Activated naive CD4-positive, alpha-beta T cell treated with anti-CD3 and anti-CD28 coated beads, Interleukin-2, amount 50 U/mL, for 24 hours (primary cell): Measurements from ENCODE around the gene DSTN.

ENCODE experiments used
- H3K27ac Mint-ChIP-seq: one replicate; pipeline ENCODE4 v1.8.0; 2021; ENCODE audit warnings: mild to moderate bottlenecking, mixed read lengths
- H3K27me3 Mint-ChIP-seq: one replicate; pipeline ENCODE4 v1.8.0; 2021; ENCODE audit warnings: mixed read lengths
- H3K36me3 Mint-ChIP-seq: one replicate; pipeline ENCODE4 v1.8.0; 2021; ENCODE audit warnings: mixed read lengths
- H3K4me1 Mint-ChIP-seq: one replicate; pipeline ENCODE4 v1.8.0; 2021; ENCODE audit warnings: mixed read lengths
- H3K4me3 Mint-ChIP-seq: one replicate; pipeline ENCODE4 v1.8.0; 2021; ENCODE audit warnings: mild to moderate bottlenecking, mixed read lengths
- H3K9me3 Mint-ChIP-seq: one replicate; pipeline ENCODE4 v1.8.0; 2021; ENCODE audit warnings: mixed read lengths

Gene DSTN

GRCh38 chr20:17569616-17570346, at the start of gene DSTN:
Gene DSTN (plus strand): TSS chr20:17570075. CDS start chr20:17570209, 134 bp downstream.
- Mint-ChIP-seq H3K4me3 (peak within 1 kb of the TSS; percentile 95), H3K36me3 (no peaks in the 10 kb centered on the region), H3K4me1 (peaks cover 34% of the 10 kb centered on the region), H3K27me3 (peaks cover 1% of the 10 kb centered on the region), H3K27ac (peak within 1 kb of the TSS; percentile 87), H3K9me3 (no peaks in the 10 kb centered on the region)

GRCh38 chr20:17520583-17520982, 49.3 kb upstream of the DSTN start:
- no peaks in the 10 kb centered on the region for H3K9me3 Mint-ChIP-seq
- no peak overlapping the region for H3K27ac Mint-ChIP-seq
- no peaks in the 10 kb centered on the region for H3K4me1 Mint-ChIP-seq

GRCh38 chr20:17522528-17522927, 47.3 kb upstream of the DSTN start:
- no peaks in the 10 kb centered on the region for H3K9me3 Mint-ChIP-seq
- H3K27ac Mint-ChIP-seq: no peak overlapping the region
- no peaks in the 10 kb centered on the region for H3K36me3 Mint-ChIP-seq
- H3K4me1 Mint-ChIP-seq: no peaks in the 10 kb centered on the region
- no peak overlapping the region for H3K4me3 Mint-ChIP-seq
- peaks cover 1% of the 10 kb centered on the region for H3K27me3 Mint-ChIP-seq

More at GRCh38 chr20:17520583-17520982, 49.3 kb upstream of the DSTN start:
- H3K36me3 Mint-ChIP-seq: no peaks in the 10 kb centered on the region
- no peak overlapping the region for H3K4me3 Mint-ChIP-seq
- H3K27me3 Mint-ChIP-seq: no peaks in the 10 kb centered on the region

DNA sequence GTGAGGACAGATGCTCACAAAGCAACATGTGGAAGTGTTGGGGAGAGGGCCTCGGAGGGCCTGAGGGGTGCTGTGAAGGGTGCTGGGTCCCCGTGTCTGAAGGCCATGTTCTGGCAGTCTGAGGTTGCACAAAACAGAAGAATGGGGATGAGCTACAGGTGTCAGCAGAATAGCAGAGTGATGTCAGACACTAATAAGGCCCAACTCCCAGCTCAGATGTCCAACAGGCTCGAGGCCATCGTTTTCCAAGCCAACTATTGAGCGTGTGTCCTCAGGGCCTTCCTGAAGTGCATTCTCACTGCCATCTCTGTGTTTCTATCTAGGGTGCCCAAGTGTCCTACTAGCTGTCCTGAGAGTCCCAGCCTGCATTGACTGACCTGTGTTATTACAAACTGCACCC, 46.5 kb upstream of the DSTN start:
- H3K4me1 Mint-ChIP-seq: no peaks in the 10 kb centered on the region
- no peaks in the 10 kb centered on the region for H3K9me3 Mint-ChIP-seq
- H3K4me3 Mint-ChIP-seq: no peak overlapping the region
- no peaks in the 10 kb centered on the region for H3K36me3 Mint-ChIP-seq
- peaks cover 1% of the 10 kb centered on the region for H3K27me3 Mint-ChIP-seq
- H3K27ac Mint-ChIP-seq: no peak overlapping the region

DNA sequence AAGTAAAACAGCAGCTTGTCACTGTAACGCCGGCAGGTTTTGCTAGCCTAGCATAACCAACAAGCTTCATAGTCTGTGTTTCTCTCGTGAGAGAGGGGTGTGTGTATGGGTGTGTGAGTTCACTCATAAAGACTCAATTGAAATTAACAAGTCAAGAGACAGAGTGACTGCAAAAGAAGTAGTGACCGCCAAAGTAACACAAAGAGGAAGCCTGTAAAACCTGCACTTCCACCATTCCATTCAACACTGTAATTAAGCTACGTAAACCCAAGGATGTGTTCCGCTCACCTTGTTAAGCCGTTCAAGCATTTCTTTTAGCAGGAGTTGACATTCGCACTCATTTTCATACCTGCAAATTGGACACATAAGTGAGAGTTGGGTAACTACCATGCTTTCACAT, 45.3 kb upstream of the DSTN start:
- no peak overlapping the region for H3K27ac Mint-ChIP-seq
- no peak overlapping the region for H3K4me3 Mint-ChIP-seq
- no peaks in the 10 kb centered on the region for H3K9me3 Mint-ChIP-seq
- H3K27me3 Mint-ChIP-seq: peaks cover 4% of the 10 kb centered on the region
- H3K4me1 Mint-ChIP-seq: no peaks in the 10 kb centered on the region
- no peaks in the 10 kb centered on the region for H3K36me3 Mint-ChIP-seq

GRCh38 chr20:17525132-17525531, 44.7 kb upstream of the DSTN start:
- H3K4me1 Mint-ChIP-seq: peaks cover under 1% of the 10 kb centered on the region
- H3K4me3 Mint-ChIP-seq: no peak overlapping the region
- H3K27ac Mint-ChIP-seq: no peak overlapping the region
- H3K9me3 Mint-ChIP-seq: no peaks in the 10 kb centered on the region
- H3K27me3 Mint-ChIP-seq: peaks cover 4% of the 10 kb centered on the region
- no peaks in the 10 kb centered on the region for H3K36me3 Mint-ChIP-seq

DNA sequence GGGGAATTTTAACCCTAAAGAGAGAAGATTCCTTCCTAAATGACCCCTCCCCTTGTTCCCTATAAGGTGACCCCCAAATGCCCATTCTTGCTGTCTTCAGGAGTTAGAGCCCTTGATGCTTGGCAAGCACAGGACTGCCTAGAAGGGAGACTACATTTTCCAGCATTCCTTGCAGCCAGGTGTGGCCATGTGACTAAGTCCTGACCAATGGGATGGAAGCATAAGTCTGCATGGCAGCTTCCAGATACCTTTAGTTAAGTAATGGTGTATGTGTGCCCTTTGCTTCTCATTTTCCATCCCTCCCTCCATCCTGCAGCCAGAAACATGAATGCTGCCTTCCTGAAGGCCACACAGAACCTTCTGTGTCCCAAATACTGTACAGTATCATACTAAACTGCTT, 44.2 kb upstream of the DSTN start:
- Mint-ChIP-seq H3K4me1 (peaks cover 6% of the 10 kb centered on the region), H3K36me3 (no peaks in the 10 kb centered on the region), H3K9me3 (no peaks in the 10 kb centered on the region), H3K27me3 (peaks cover 8% of the 10 kb centered on the region), H3K4me3 (no peak overlapping the region), H3K27ac (no peak overlapping the region)

DNA sequence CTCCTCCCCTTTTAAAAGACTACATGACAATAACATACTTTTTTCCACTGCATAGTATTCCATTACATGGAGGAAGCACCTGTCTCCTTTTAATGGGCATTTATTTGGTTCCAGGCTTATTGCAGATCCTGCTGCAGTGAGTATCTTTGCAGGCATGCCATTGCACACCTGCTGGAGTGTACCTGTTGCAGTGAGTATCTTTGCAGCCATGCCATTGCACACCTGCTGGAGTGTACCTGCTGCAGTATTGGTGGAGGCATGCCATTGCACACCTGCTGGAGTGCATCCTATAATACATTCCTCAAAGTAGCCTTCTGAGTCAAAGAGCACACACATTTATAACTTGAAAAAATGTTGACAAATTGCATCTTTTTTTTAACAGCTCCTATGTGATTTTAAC, 40.3 kb upstream of the DSTN start:
- Mint-ChIP-seq H3K4me3 (no peak overlapping the region), H3K4me1 (peaks cover 11% of the 10 kb centered on the region), H3K27me3 (peaks cover 13% of the 10 kb centered on the region), H3K36me3 (no peaks in the 10 kb centered on the region), H3K27ac (no peak overlapping the region), H3K9me3 (no peaks in the 10 kb centered on the region)

DNA sequence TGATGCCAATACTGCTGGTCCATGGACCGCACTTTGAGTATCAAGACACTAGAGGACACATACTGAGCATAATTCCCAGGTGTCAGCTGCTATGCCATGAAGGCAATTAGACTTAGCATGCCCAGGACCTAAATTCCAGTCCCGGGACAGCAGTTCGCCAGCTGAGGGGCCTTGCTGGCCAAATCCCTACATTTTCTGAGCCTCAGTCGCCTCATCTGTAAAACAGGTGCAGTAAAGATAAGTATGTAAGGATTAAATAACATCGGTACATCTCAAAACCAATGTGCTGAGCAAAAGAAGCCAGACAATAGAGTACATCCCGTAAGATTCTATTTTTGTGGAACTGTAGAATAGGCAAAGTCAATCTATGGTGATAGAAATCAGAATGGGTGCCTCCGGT, 39.7 kb upstream of the DSTN start:
- peak overlapping the region; percentile 63 for H3K4me3 Mint-ChIP-seq
- no peak overlapping the region for H3K27ac Mint-ChIP-seq
- no peaks in the 10 kb centered on the region for H3K9me3 Mint-ChIP-seq
- peaks cover 13% of the 10 kb centered on the region for H3K27me3 Mint-ChIP-seq
- no peaks in the 10 kb centered on the region for H3K36me3 Mint-ChIP-seq
- H3K4me1 Mint-ChIP-seq: peaks cover 11% of the 10 kb centered on the region

- H3K36me3 Mint-ChIP-seq: no peaks in the 10 kb centered on the region
- H3K9me3 Mint-ChIP-seq: no peaks in the 10 kb centered on the region
- peaks cover 11% of the 10 kb centered on the region for H3K4me1 Mint-ChIP-seq
- peaks cover 13% of the 10 kb centered on the region for H3K27me3 Mint-ChIP-seq
- peak within 1 kb of the TSS; percentile 51 for H3K27ac Mint-ChIP-seq
- peak within 1 kb of the TSS; percentile 83 for H3K4me3 Mint-ChIP-seq
Measured at GRCh38 chr20:17530716-17531664, 38.9 kb upstream of the DSTN start, which contains the start of gene BFSP1. Gene BFSP1 (minus strand): TSS chr20:17531379. CDS start chr20:17531329, 50 bp downstream.

DNA sequence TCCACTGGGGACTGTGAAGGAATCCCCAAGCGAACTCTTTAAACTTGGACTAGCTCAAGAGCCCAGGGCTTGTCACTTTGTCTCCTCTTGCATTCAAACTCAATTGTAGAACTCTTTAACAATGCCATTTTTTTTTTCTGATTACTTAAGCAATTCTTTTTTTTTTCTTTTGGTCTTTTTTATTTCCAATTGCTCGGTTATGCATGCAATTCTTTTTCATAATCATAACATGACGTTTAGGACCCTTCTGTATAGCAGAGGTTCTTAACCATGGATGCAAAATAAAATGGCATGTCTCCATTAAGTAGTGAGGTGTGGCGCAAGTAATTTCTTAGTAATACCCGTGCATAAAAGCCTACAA, 38.2 kb upstream of the DSTN start:
- no peaks in the 10 kb centered on the region for H3K9me3 Mint-ChIP-seq
- H3K4me3 Mint-ChIP-seq: peak overlapping the region; percentile 83
- no peaks in the 10 kb centered on the region for H3K36me3 Mint-ChIP-seq
- H3K27ac Mint-ChIP-seq: peak overlapping the region; percentile 51
- H3K27me3 Mint-ChIP-seq: peaks cover 13% of the 10 kb centered on the region
- peaks cover 11% of the 10 kb centered on the region for H3K4me1 Mint-ChIP-seq

- Mint-ChIP-seq H3K9me3 (no peaks in the 10 kb centered on the region), H3K4me1 (peaks cover 11% of the 10 kb centered on the region), H3K4me3 (no peak overlapping the region), H3K27ac (no peak overlapping the region), H3K27me3 (peaks cover 13% of the 10 kb centered on the region), H3K36me3 (no peaks in the 10 kb centered on the region)
Measured at GRCh38 chr20:17533396-17533795, 36.5 kb upstream of the DSTN start.

DNA sequence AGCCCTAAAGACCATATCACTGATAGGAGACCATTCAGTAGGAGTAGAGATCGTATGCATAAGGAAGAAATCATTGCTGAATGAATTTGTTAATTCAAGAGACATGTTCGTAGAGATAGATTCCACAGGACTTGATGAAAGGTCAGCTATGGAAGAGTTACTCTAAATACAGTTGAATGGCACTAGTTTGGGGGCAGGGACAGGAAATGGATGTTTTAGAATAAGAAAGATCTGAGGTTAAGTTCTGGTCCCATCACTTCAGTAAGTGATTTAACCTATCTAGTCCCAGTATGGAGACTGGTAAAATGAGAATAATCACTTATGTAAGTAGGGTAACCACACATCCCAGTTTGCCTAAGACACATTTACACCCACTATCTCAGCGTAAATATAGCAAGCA, 35.8 kb upstream of the DSTN start:
- no peaks in the 10 kb centered on the region for H3K36me3 Mint-ChIP-seq
- peaks cover 11% of the 10 kb centered on the region for H3K4me1 Mint-ChIP-seq
- peaks cover 13% of the 10 kb centered on the region for H3K27me3 Mint-ChIP-seq
- no peak overlapping the region for H3K4me3 Mint-ChIP-seq
- H3K27ac Mint-ChIP-seq: no peak overlapping the region
- no peaks in the 10 kb centered on the region for H3K9me3 Mint-ChIP-seq

DNA sequence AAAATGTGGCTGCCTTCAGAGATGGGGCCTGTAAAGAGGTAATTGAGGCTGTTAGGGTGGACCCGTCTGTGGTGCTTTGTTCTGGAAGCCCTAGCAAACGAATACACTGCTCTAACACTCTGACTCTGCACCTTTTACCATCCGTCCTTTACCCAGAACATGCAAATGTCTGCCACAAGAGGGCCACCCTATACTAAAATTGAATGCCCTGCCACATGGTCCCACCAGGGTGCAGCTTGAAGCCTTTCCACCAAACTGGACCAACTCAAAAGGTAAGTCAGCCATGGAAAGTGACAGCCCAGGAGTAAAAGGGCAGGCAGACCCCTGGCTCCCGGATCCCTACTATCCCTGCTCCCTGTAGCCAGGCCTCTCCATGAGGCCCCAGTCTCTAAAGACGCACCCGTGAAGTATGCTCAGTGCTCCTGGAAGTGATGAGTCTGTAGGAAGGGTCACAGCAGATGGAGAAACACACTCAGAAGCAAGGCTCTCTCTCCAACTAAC, 32.9 kb upstream of the DSTN start:
- Mint-ChIP-seq H3K27me3 (peaks cover 5% of the 10 kb centered on the region), H3K4me1 (no peaks in the 10 kb centered on the region), H3K4me3 (no peak overlapping the region), H3K27ac (no peak overlapping the region), H3K9me3 (no peaks in the 10 kb centered on the region), H3K36me3 (no peaks in the 10 kb centered on the region)

DNA sequence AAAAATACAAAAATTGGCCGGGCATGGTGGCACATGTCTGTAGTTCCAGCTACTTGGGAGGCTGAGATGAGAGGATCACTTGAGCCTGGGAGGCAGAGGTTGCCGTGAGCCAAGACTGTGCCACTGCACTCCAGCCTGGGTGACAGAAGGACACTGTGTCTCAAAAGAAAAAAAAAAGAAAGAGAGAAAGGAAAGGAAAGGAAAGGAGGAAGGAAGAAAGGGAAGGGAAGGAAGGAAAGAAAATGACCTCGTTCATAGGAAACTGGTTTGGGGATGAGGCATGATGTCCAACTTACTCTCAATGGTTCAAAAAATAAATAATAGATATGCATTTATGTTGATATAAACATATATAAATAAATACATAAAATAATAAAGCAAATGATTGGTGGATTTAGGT, 31.9 kb upstream of the DSTN start:
- Mint-ChIP-seq H3K36me3 (no peaks in the 10 kb centered on the region), H3K4me3 (no peak overlapping the region), H3K4me1 (no peaks in the 10 kb centered on the region), H3K27me3 (peaks cover 6% of the 10 kb centered on the region), H3K27ac (no peak overlapping the region), H3K9me3 (no peaks in the 10 kb centered on the region)
